HepG2 (cell line): ENCODE data around the gene HDAC4. TPM values are rescaled to one million over a fixed set of nuclear protein-coding genes. Genes with fewer than 3 reads are reported as not detected.
A peak's percentile ranks its signal among the peaks of the same experiment; 100 is the strongest.

Experiments
- FOSL1 ChIP-seq: sonication (generic); formaldehyde crosslinking; IDR thresholded peaks from 2 replicates; pipeline ENCODE4 v1.9.0; 2021; ENCODE audit warnings: missing genetic modification reagents, borderline replicate concordance
- GRHL1 ChIP-seq: sonication (generic); formaldehyde crosslinking; conservative IDR thresholded peaks from 2 replicates; pipeline ENCODE4 v1.8.0; 2022; ENCODE audit warnings: missing genetic modification reagents
- HCFC1 ChIP-seq: fragments of 150-350 bp; IDR thresholded peaks from 2 replicates; pipeline ENCODE4 v1.6.1; 2014; ENCODE audit warnings: low read depth, low read length
- HNF1A ChIP-seq, 2 experiments: sonication (generic) in 1 of 2; formaldehyde crosslinking in 1 of 2; IDR thresholded peaks; 2 replicates each; pipeline versions ENCODE4 v1.4.0 to v1.6.1; 2016 to 2020; ENCODE audit warnings: borderline replicate concordance in 1 of 2, low read depth in 1 of 2, mild to moderate bottlenecking in 1 of 2, missing genetic modification reagents in 1 of 2
- MEIS2 ChIP-seq: sonication (generic); formaldehyde crosslinking; IDR thresholded peaks from 2 replicates; pipeline ENCODE4 v1.9.0; 2021; ENCODE audit warnings: mild to moderate bottlenecking, missing genetic modification reagents
- TRAFD1 ChIP-seq: sonication (generic); formaldehyde crosslinking; IDR thresholded peaks from 2 replicates; pipeline ENCODE4 v1.5.1; 2020; ENCODE audit warnings: missing genetic modification reagents, mild to moderate bottlenecking, borderline replicate concordance
- WIZ ChIP-seq: sonication (generic); formaldehyde crosslinking; IDR thresholded peaks from 2 replicates; pipeline ENCODE4 v1.5.1; 2020; ENCODE audit warnings: mild to moderate bottlenecking, missing genetic modification reagents
- ZBTB8A ChIP-seq: sonication (generic); formaldehyde crosslinking; IDR thresholded peaks from 2 replicates; pipeline ENCODE4 v1.4.0; 2020; ENCODE audit warnings: mild to moderate bottlenecking, low read depth, missing genetic modification reagents, borderline replicate concordance
- ZNF253 ChIP-seq: sonication (generic); formaldehyde crosslinking; IDR thresholded peaks from 2 replicates; pipeline ENCODE4 v1.8.0; 2022; ENCODE audit warnings: mild to moderate bottlenecking, missing genetic modification reagents, borderline replicate concordance
- ZNF354B ChIP-seq: sonication (generic); formaldehyde crosslinking; IDR thresholded peaks from 2 replicates; pipeline ENCODE4 v1.8.0; 2022; ENCODE audit warnings: mild to moderate bottlenecking, missing genetic modification reagents
- ZNF629 ChIP-seq: sonication (generic); formaldehyde crosslinking; conservative IDR thresholded peaks from 2 replicates; pipeline ENCODE4 v1.5.0; 2020; ENCODE audit warnings: missing genetic modification reagents
- ZNF691 ChIP-seq: sonication (generic); formaldehyde crosslinking; IDR thresholded peaks from 2 replicates; pipeline ENCODE4 v1.4.0; 2020; ENCODE audit warnings: missing genetic modification reagents, low read depth, mild to moderate bottlenecking, borderline replicate concordance
- ZNF709 ChIP-seq: sonication (generic); formaldehyde crosslinking; IDR thresholded peaks from 2 replicates; pipeline ENCODE4 v1.5.0; 2020; ENCODE audit warnings: mild to moderate bottlenecking, missing genetic modification reagents
- polyA plus RNA-seq, 8 experiments: library from polyadenylated mRNA; depleted of rRNA in 3 of 8; stranded (reverse) in 7 of 8; unstranded in 1 of 8; fragments of >200 nt; fragmentation: Illumina TruSeq in 4 of 8; extraction: Trizol in 4 of 8; gene quantifications; 2 replicates each; pipeline versions ENCODE4 v1.2.1 to v1.2.3, GENCODE V29; 2011 to 2016; ENCODE audit warnings: low read depth in 4 of 8, missing spikeins in 1 of 8, mixed read lengths in 1 of 8; ENCODE audit not compliant: insufficient read depth in 1 of 8
- total RNA-seq, 5 experiments: library from RNA; depleted of rRNA; stranded (reverse); fragments of >200 nt; fragmentation: Illumina TruSeq; extraction: Trizol; gene quantifications; 2 replicates each; pipeline ENCODE4 v1.2.3, GENCODE V29; 2016; ENCODE audit warnings: low read depth in 1 of 5

The HDAC4 gene
- total and polyA plus RNA-seq, 2 of the 13 experiments (the other 11 are each of a cell fraction or from before 2014, with no cell fraction given): 10.1 to 11.5 TPM

- TF ChIP-seq ZNF354B: no peak
- TF ChIP-seq ZNF709 (CRISPR knock-in tag): peak; percentile 69
- TF ChIP-seq ZNF629 (CRISPR knock-in tag): no peak
- TF ChIP-seq HNF1A (IDR thresholded peaks at IDR 0.05; ENCODE audit: low read depth): no peak
- TF ChIP-seq HNF1A (CRISPR knock-in tag; IDR thresholded peaks at IDR 0.05; ENCODE audit: borderline replicate concordance): peak; percentile 58; the same call in 1 of the 2 replicates
- TF ChIP-seq ZBTB8A: no peak
- TF ChIP-seq ZNF253: no peak
- TF ChIP-seq HCFC1: no peak
- 0 out of 2 replicates have a peak, but pooled peaks have one; percentile 21 for TF ChIP-seq MEIS2
- no peak for TF ChIP-seq FOSL1 (CRISPR knock-in tag)
- no peak for TF ChIP-seq GRHL1
- no peak for TF ChIP-seq TRAFD1 (CRISPR knock-in tag)
- no peak for TF ChIP-seq ZNF691 (CRISPR knock-in tag)
- TF ChIP-seq WIZ: no peak
These were observed 177.3 kb downstream of the HDAC4 start (continued) for GRCh38 chr2:239223310-239224198.
